HG03432 (cell line): Measurements from ENCODE around the gene GP9.
"Not testable (repeated sequence)": the region's sequence is repeated elsewhere in the genome, so short reads cannot be mapped to it uniquely, and the experiment has no call there.

Experiments used
- ATAC-seq: cut with Tn5 transposase; IDR thresholded peaks from one replicate; pipeline ENCODE4 v1.9.1; 2021; ENCODE audit warnings: mild to moderate bottlenecking, moderate library complexity; ENCODE audit not compliant: unreplicated experiment

GP9 gene

GRCh38 chr3:129069313-129070085 is 8.9 kb downstream of the GP9 start:
- ATAC-seq: not testable (repeated sequence)

GRCh38 chr3:129070086-129070885 is 9.7 kb downstream of the GP9 start:
- no peak for ATAC-seq

DNA sequence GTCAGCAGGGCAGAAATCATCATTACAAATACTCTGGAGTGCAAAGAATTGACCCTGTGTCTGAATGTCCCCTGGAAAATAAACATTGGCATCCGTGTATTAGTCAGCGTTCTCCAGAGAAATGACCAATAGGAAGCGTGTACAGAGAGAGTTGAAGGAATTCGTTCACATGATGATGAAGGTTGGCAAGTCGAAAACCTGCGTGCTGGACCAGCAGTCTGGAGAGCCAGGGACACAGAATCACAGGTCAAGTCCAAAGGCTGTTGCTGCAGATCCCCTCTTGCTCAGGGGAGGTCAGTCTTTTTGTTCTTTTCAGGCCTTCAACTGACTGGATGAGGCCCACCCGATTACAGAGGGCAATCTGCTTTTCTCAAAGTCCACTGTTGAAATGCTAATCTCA is 16.6 kb downstream of the GP9 start:
- no peak for ATAC-seq

DNA sequence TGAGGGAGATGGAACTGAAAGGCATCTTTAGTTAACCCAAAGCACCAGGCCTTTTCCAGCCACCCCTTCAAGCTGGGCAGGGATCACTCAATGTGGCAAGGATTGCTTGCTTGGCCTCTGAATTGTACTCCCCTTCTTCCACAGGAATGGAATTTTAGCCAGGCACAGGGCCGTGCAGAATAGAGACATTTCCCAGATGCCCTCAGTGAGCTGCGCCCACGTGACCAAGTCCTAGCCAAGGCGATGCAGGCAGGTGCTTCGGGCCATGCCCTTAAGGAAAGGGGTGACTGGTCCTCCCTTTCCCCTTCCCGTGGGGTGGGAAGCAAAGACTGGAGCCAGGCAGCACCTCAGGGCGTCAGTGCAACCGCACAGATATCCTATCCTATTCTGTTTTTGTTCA is 17.9 kb downstream of the GP9 start:
- no peak for ATAC-seq

- no peak for ATAC-seq
Observed at GRCh38 chr3:129081503-129081902, 20.9 kb downstream of the GP9 start.

GRCh38 chr3:129082026-129082425 is 21.4 kb downstream of the GP9 start:
- ATAC-seq: no peak

DNA sequence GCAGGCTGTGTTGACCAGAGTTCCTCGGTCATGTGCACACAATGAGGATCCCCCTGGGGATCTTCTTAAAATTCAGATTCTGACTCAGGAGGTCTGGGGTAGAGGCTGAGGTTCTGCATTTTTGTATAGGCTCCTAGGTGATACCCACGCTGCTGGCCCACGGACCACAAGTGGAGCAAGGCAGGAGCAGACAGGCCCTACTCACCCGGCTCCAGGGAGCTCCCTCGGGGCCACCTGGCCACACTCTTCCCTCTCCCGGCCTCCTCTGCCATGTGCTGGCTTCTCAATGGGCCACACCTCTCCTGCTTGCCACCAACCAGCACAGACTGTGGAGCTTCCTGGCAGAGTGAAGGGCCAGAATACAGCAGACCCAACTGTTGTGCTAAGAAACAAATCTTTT is 23.9 kb downstream of the GP9 start:
- ATAC-seq: no peak

GRCh38 chr3:129085165-129085715 is 24.7 kb downstream of the GP9 start:
- ATAC-seq: no peak

DNA sequence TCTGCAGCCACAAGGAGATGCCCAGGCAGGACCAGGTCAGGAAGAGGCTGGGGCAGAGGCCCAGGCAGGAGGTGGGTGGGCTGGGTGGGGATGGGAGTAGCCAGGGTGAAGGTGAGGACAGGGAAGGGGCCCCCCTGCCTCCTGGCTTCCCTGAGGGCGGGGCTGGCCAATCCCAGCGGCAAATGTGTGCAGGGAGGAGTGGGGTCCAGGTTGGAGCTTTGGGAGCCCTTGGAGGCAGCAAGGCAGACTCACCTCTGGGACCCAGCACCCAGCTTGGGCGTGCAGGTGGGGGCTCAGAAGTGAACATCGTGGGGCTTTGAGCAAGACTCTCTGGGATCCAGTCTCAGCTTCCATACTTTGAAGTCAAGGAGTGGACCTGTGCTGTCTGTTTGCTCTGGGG is 25.2 kb downstream of the GP9 start:
- no peak for ATAC-seq

DNA sequence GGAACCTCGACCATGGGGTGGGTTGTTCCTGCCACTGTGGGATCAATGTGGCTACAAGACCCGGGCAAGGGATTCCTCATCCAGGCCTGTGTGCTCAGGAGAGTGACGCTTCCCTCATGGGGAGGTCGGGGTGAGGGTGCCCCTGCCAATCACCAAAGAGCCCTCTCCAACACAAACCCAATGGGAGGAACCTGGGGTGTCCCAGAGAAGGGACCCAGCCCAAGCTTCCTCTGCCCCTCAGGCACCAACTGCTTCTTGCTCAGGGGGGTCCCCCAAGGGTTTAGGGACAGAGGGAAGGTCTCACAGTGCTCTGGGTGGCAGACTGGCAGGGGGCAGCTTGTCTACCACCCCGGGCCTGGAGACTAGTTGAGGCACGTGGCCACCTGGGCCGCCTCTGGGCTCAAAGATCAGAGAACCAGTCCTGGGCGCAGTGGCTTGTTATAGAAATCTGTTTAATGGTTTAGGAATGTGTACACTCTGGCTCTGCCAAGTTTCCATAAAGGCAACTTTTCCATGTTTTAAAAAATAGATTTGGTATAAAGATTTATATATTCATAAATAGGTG is 26.6 kb downstream of the GP9 start:
- ATAC-seq: no peak

DNA sequence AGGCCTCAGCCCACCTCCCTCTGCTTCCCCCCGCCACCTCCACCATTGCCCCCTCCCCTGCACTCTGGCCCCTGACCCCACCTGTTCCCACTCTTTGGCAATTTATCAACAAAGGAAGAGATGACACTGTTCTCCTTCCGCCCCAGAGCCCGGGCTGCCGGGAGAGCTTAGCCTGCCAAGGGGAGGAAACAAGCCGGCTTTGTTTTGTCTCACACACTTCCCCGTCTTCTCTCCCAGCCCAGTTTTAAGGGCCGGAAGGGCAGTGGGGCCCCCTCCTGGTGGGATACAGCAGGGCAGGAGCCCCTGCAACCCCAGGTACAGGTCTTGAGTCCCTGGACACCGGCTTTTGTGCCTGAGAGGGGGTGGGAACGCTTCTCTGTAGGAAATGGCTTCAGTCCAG is 27.3 kb downstream of the GP9 start:
- ATAC-seq: peak; percentile 61

GRCh38 chr3:129088312-129088711 is 27.7 kb downstream of the GP9 start:
- ATAC-seq: not testable (repeated sequence)

DNA sequence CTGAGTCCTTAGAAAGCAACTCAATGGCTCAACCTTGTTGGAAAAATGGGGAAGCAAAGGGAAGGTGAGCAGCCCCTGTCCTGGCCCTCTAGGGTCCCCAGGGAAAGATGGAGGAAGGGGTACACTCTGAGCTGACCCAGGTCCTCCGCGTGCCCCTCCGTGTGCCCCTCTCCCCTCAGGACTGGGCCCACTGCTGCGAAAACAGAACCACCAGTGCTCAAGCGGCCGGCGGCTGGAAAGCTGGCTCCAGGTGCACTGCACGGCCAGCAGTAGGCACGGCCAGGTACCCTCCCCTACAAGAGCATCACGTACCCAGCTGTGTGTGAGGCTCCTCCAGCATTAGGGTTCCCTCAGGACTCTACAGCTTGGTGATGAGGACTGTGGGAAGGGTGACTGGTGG is 34.7 kb downstream of the GP9 start:
- no peak for ATAC-seq

- no peak for ATAC-seq
Observed at GRCh38 chr3:129100274-129100673, 39.7 kb downstream of the GP9 start.

DNA sequence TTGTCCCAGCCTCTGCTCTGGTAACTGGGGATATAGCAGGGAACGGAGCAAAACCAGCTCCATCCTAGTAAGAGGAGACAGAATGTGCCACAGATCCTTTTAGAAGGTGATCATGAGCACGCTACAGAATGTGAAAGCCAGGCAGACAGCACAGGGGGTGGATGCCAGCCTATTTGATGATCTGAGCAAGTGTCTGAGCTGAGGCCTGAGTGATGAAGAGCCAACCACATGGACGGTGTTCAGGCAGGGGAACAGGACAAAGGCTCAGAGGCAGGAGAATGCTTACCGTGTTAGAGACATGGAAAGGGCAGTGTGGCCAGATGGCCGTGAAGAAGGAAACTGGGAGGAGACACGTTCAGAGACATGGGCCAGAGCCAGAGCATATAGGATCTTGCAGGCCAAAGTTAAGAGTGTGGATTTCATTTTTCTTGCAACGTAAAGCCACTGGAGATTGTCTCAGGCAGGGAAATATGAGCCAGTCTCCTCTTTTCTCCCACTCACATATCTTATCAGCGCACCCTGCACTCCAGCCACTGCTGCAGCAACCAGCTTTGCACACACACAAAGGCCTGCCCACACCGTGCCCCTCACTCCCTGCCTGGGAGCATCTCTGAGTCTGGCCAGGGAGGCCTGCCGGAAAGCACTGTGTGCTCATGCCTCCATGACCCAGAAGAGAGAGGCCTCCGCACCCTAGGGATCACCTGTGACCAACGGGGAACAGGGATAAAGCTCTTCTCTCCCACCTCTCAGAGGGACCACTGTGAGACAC is 41.0 kb downstream of the GP9 start:
- no peak for ATAC-seq

GRCh38 chr3:129103296-129103695 is 42.7 kb downstream of the GP9 start:
- ATAC-seq: no peak

DNA sequence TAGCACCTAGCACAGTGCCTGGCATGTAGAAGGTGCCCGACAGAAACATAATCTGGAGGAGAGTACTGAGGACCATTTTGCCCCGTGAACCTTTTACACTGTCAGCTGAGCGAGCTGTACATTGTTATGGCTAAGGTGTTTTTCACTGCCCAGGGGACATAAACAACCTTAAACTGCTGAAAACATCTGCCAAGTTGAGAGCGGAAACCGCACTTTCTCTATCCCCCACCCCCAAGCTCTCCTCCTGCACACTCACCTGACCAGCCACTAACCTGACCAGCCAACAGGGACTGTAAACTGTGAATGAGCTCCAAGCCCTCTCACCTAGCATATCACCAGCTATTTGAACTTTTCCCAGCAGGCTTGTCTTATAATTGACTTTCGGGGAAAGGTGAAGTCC is 43.5 kb downstream of the GP9 start:
- no peak for ATAC-seq

DNA sequence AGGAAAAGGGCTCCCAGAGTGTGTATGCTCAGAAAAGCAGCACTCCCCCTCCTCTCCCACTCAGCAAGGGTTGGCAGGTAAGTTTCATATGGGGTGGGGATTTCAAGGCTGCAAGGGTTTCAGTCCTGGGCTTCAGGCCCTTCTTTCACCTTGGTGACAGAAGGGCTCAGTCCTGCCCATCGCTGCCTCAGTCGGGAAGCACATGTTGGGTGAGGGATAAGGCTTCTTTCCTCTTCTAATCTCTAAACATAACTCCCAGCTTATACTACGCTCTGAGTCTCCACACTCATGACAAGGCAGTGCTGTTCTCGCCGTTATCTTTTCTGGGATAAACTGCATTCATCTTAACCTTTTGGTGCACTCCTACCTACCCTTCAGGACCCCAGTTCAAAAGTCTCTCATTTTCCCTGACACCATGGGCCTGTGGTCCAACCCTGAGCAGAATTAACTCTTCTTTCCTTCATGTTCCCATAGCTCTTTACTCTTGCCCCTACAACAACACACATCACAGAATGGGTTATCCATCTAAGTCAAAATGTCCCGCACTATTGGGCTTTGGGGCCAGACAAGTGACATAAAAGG is 44.0 kb downstream of the GP9 start:
- ATAC-seq: no peak

DNA sequence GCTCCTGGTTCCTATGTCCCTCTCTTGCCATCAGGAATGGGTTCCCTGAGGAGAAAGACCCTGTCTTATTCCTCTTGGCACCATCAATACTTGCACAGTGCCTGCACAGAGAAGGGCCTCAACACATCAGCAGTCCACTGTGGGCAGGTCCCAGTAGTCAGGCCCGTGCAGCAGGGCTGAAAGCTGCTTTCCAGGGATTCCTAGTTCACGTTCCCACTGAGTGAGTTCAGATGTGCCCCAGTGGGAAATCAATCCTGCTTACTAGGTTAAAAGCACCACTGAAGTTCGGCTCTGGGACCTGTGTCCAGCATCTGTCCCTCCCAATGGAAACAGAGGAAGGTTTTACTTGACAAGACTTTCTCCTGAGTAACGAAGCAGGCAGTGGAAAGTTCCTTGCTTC is 45.3 kb downstream of the GP9 start:
- ATAC-seq: no peak

DNA sequence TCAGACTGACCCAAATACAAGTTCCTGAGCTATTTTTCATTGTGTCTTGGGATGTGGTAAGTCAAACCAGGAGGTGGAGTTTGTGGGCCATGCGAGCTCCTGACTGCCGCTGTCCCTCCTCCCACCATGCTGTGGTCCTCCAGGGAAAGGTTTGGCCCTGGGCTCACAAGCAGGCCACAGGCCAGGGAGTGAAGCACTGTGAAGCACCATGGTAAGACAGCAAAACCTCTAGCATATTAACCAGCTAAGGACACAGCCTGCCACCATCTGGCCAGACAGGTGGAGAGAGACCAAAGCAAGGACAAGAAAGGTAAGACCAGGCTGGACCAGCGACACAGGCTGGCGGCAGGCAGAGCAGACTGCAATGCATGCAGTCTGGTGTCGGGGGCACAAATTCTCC is 45.7 kb downstream of the GP9 start:
- no peak for ATAC-seq
